Peyer's patch (tissue), 4 donors: ENCODE data around the gene SLC24A4.

Experiments used
- POLR2A ChIP-seq, 2 donors: fragments of 450-650 bp; IDR thresholded peaks; one replicate each; pipeline ENCODE4 v1.5.1; 2017; ENCODE audit warnings: antibody characterized with exemption in 2 of 2, mild to moderate bottlenecking in 2 of 2, moderate library complexity in 2 of 2
- TF ChIP-seq, protein P1 (sequence below), 6 experiments: fragments of 450-650 bp in 4 of 6; fragments of 200-600 bp in 2 of 6; sonication (generic) in 1 of 6; IDR thresholded peaks; one replicate each; pipeline ENCODE4 v1.5.1; 2017 to 2019; ENCODE audit warnings: antibody characterized with exemption in 6 of 6, mild to moderate bottlenecking in 3 of 6, moderate library complexity in 1 of 6

- TF ChIP-seq, protein P1, sequence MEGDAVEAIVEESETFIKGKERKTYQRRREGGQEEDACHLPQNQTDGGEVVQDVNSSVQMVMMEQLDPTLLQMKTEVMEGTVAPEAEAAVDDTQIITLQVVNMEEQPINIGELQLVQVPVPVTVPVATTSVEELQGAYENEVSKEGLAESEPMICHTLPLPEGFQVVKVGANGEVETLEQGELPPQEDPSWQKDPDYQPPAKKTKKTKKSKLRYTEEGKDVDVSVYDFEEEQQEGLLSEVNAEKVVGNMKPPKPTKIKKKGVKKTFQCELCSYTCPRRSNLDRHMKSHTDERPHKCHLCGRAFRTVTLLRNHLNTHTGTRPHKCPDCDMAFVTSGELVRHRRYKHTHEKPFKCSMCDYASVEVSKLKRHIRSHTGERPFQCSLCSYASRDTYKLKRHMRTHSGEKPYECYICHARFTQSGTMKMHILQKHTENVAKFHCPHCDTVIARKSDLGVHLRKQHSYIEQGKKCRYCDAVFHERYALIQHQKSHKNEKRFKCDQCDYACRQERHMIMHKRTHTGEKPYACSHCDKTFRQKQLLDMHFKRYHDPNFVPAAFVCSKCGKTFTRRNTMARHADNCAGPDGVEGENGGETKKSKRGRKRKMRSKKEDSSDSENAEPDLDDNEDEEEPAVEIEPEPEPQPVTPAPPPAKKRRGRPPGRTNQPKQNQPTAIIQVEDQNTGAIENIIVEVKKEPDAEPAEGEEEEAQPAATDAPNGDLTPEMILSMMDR (IDR thresholded peaks at IDR 0.05), result no peak
- TF ChIP-seq POLR2A (IDR thresholded peaks at IDR 0.05), result no peak
Observed at GRCh38 chr14:92366237-92366636, 43.3 kb downstream of the SLC24A4 start.
